Esophagus muscularis mucosa (tissue), 4 donors: ENCODE data around the gene SPNS3. TPM values are rescaled to one million over a fixed set of nuclear protein-coding genes. Genes with fewer than 3 reads are reported as not detected.

Experiments
- DNase-seq: peaks from one replicate; pipeline ENCODE4 v3.0.0-alpha.2; 2017; ENCODE audit errors: extremely low spot score
- H3K27ac ChIP-seq, 4 donors: fragments of 200-600 bp; sonication (generic); replicated peaks in 1 of 4; 1 replicate in 3 of 4; 2 replicates in 1 of 4; pipeline ENCODE4 v1.5.1; 2016 to 2019; ENCODE audit warnings: mild to moderate bottlenecking in 1 of 4
- H3K27me3 ChIP-seq, 4 donors: fragments of 200-600 bp; sonication (generic); one replicate each; pipeline versions ENCODE4 v1.5.1 to v1.6.0; 2016 to 2019
- H3K36me3 ChIP-seq, 4 donors: fragments of 200-600 bp; sonication (generic); one replicate each; pipeline ENCODE4 v1.5.1; 2016 to 2019
- H3K4me1 ChIP-seq, 4 donors: fragments of 200-600 bp; sonication (generic); one replicate each; pipeline ENCODE4 v1.5.1; 2016 to 2019
- H3K4me3 ChIP-seq, 4 donors: fragments of 200-600 bp; sonication (generic); 1 replicate in 2 of 4; 2 replicates in 2 of 4; pipeline ENCODE4 v1.5.1; 2016 to 2019; ENCODE audit warnings: mild to moderate bottlenecking in 4 of 4, moderate library complexity in 1 of 4
- H3K9me3 ChIP-seq, 4 donors: fragments of 200-600 bp; sonication (generic); 1 replicate in 3 of 4; 2 replicates in 1 of 4; pipeline ENCODE4 v1.5.1; 2016 to 2019
- CTCF ChIP-seq, 3 experiments: fragments of 200-600 bp in 2 of 3; fragments of 450-650 bp in 1 of 3; sonication (generic) in 2 of 3; IDR thresholded peaks; one replicate each; pipeline ENCODE4 v1.5.1; 2017 to 2019; ENCODE audit warnings: antibody characterized with exemption in 3 of 3, mild to moderate bottlenecking in 2 of 3, moderate library complexity in 1 of 3
- EP300 ChIP-seq: sonication (generic); formaldehyde crosslinking; IDR thresholded peaks from one replicate; pipeline ENCODE4 v1.6.1; 2017; ENCODE audit warnings: antibody characterized with exemption
- POLR2A ChIP-seq: fragments of 450-650 bp; IDR thresholded peaks from one replicate; pipeline ENCODE4 v1.6.1; 2017; ENCODE audit warnings: antibody characterized with exemption, moderate library complexity, mild to moderate bottlenecking, low read depth
- POLR2AphosphoS5 ChIP-seq, 2 donors: sonication (generic); formaldehyde crosslinking; IDR thresholded peaks; one replicate each; pipeline ENCODE4 v1.6.1; 2017; ENCODE audit warnings: antibody characterized with exemption in 2 of 2
- WGBS: methylation state at CpG from one replicate; pipeline ENCODE4 v1.1.5; 2018; 5-methylcytosine and 5-hydroxymethylcytosine counted together
- intact Hi-C: fragments of 100-400 bp; cut with DNase I; formaldehyde crosslinking; loops from one replicate; pipeline ENCODE4 v1.15.1; 2023
- total RNA-seq, 4 donors: library from RNA; depleted of rRNA; stranded (reverse); fragments of >200 nt; gene quantifications; one replicate each; pipeline versions ENCODE4 v1.1.0 to v1.2.1, GENCODE V29; 2016

The SPNS3 gene
- total RNA-seq, 4 donors from 2014 or later, result 0.17 TPM; not detected in 3

DNA sequence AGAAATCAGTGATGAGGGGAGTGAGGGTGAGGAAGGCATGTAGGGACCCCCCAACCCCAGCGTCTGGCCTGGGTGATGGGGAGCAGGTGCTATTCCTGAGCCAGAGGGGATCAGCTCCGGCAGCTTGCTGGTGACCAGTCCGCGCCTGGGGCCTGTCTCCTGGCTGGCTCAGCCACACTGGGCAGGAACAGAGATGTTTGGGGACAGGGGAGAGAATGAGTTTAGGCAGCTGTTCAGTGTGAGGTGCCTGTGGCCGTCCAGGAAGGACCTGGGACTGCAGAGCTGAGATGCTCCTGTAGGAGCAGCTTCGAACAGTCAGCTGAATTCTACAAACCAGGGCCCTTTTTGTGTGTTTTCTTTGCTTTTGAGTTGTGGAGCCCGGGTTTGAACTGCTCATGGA lies 41.7 kb downstream of the SPNS3 start:
- intact Hi-C loops, result no loop called here
- H3K27me3 ChIP-seq, result no peaks in the 10 kb centered on the region
- H3K4me1 ChIP-seq, result peaks cover 0 to 11% (median 7%) of the 10 kb centered on the region in 4 donors
- no peak overlapping the region for H3K27ac ChIP-seq
- TF ChIP-seq POLR2A, result no peak
- no peak for TF ChIP-seq CTCF (IDR thresholded peaks at IDR 0.05)
- no peak for TF ChIP-seq POLR2AphosphoS5 (IDR thresholded peaks at IDR 0.05)
- TF ChIP-seq EP300, result no peak
- WGBS, result 79% methylated on average over 7 of the region's 7 CpGs
- no peaks in the 10 kb centered on the region for H3K9me3 ChIP-seq
- no peak for DNase-seq
- H3K4me3 ChIP-seq, result no peak overlapping the region
- H3K36me3 ChIP-seq, result no peaks in the 10 kb centered on the region

DNA sequence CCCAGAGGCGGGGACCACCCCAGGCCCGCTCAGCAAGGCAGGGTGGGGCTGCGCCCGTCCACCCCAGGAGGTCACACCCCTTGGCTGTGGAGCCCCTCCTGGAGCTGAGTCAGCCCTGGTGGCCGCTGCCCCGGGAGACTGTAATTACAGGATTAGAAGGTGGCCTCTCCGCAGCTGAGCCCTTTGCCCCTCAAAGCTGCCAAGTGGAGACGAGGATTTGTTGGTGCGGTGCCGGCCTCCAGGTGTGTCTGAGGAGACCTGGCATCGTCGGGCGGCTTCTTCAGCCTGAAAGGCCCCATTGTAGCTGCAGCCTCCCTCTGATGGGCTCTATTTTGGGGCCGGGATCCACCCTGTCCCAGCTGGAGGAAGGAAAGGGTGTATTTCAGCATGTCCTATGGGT lies 42.3 kb downstream of the SPNS3 start:
- no peak for TF ChIP-seq POLR2A
- no peak for TF ChIP-seq EP300
- no peak for TF ChIP-seq CTCF (IDR thresholded peaks at IDR 0.05)
- no peak for TF ChIP-seq POLR2AphosphoS5 (IDR thresholded peaks at IDR 0.05)
- no peak for DNase-seq
- H3K9me3 ChIP-seq, result no peaks in the 10 kb centered on the region
- peaks cover 5 to 15% (median 9%) of the 10 kb centered on the region in 4 donors for H3K4me1 ChIP-seq
- no peaks in the 10 kb centered on the region for H3K36me3 ChIP-seq
- H3K4me3 ChIP-seq, result no peak overlapping the region
- intact Hi-C loops, result no loop called here
- 93% methylated on average over 8 of the region's 14 CpGs for WGBS
- H3K27me3 ChIP-seq, result no peaks in the 10 kb centered on the region
- no peak overlapping the region for H3K27ac ChIP-seq

DNA sequence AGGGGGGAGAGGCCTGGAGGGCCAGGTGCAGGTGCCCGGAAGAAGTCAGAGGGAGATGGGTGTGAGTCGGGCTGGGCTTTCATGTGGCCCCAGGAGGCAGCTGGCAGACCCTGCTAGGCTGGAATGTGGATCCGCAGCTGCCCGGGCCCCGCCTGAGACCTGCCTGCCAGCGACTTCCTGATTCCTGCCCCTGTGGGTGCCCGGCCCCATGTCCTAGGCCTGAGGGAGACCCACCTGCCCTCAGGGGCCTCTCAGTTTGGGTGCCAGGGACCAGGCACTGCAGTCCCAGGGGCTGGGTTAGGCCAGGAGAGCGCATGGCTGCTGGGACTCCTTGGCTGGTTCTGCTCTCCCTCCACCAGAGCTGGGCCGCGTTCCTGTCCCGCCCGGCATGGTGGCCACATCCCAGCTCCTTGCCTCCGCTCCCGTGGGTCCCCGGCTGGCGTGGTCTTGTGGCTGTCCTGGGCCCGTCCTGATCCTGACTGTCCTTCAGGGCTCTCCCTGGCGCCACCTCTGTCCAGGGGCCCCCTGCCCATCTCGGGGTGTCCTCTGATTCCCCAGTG lies 42.9 kb downstream of the SPNS3 start:
- H3K4me3 ChIP-seq, result no peak overlapping the region
- H3K4me1 ChIP-seq, result peaks cover 7 to 21% (median 11%) of the 10 kb centered on the region in 4 donors
- intact Hi-C loops, result no loop called here
- no peak for DNase-seq
- no peaks in the 10 kb centered on the region for H3K9me3 ChIP-seq
- 85% methylated on average over 13 of the region's 19 CpGs for WGBS
- H3K27me3 ChIP-seq, result no peaks in the 10 kb centered on the region
- no peaks in the 10 kb centered on the region for H3K36me3 ChIP-seq
- TF ChIP-seq POLR2A, result no peak
- TF ChIP-seq POLR2AphosphoS5 (IDR thresholded peaks at IDR 0.05), result no peak
- TF ChIP-seq EP300, result no peak
- no peak for TF ChIP-seq CTCF (IDR thresholded peaks at IDR 0.05)
- H3K27ac ChIP-seq, result no peak overlapping the region

- H3K27ac ChIP-seq, result no peak overlapping the region
- no peak overlapping the region for H3K4me3 ChIP-seq
- H3K4me1 ChIP-seq, result peaks cover 7 to 21% (median 11%) of the 10 kb centered on the region in 4 donors
- H3K27me3 ChIP-seq, result no peaks in the 10 kb centered on the region
- no peaks in the 10 kb centered on the region for H3K9me3 ChIP-seq
- WGBS, result 74% methylated on average over 7 of the region's 10 CpGs
- H3K36me3 ChIP-seq, result no peaks in the 10 kb centered on the region
- no peak for DNase-seq
- intact Hi-C loops, result no loop called here
- TF ChIP-seq POLR2A (no peak), POLR2AphosphoS5 (IDR thresholded peaks at IDR 0.05) (no peak), CTCF (IDR thresholded peaks at IDR 0.05) (no peak), EP300 (no peak)
Measured at GRCh38 chr17:4477255-4477791, 43.6 kb downstream of the SPNS3 start.
